Ascending aorta (tissue), 2 donors: Measurements from ENCODE around the gene SPG11. TPM values are rescaled to one million over a fixed set of nuclear protein-coding genes. Genes with fewer than 3 reads are reported as not detected.

Experiments
- DNase-seq, 2 donors: peaks; one replicate each; pipeline ENCODE4 v3.0.0-alpha.2; 2019; ENCODE audit warnings: low spot score in 2 of 2
- H3K27ac ChIP-seq, 2 donors: fragments of 200-600 bp; sonication (generic); one replicate each; pipeline ENCODE4 v1.5.1; 2016 to 2017; ENCODE audit warnings: mild to moderate bottlenecking in 1 of 2
- H3K27me3 ChIP-seq: fragments of 200-600 bp; sonication (generic); one replicate; pipeline ENCODE4 v1.5.1; 2017
- H3K36me3 ChIP-seq, 2 donors: fragments of 200-600 bp; sonication (generic); one replicate each; pipeline ENCODE4 v1.5.1; 2016
- H3K4me1 ChIP-seq, 2 donors: fragments of 200-600 bp; sonication (generic); one replicate each; pipeline ENCODE4 v1.5.1; 2016 to 2017; ENCODE audit warnings: mild to moderate bottlenecking in 1 of 2
- H3K4me3 ChIP-seq, 2 donors: fragments of 200-600 bp; sonication (generic); one replicate each; pipeline ENCODE4 v1.5.1; 2016 to 2017; ENCODE audit warnings: mild to moderate bottlenecking in 1 of 2
- H3K9me3 ChIP-seq, 2 donors: fragments of 200-600 bp; sonication (generic); one replicate each; pipeline ENCODE4 v1.5.1; 2016
- CTCF ChIP-seq, 3 experiments: fragments of 200-600 bp in 2 of 3; fragments of 450-650 bp in 1 of 3; sonication (generic) in 2 of 3; IDR thresholded peaks; one replicate each; pipeline ENCODE4 v1.5.1; 2016 to 2019; ENCODE audit warnings: antibody characterized with exemption in 3 of 3, mild to moderate bottlenecking in 1 of 3, moderate library complexity in 1 of 3
- intact Hi-C: fragments of 100-400 bp; cut with DNase I; formaldehyde crosslinking; loops from one replicate; pipeline ENCODE4 v1.15.1; 2023
- total RNA-seq: library from RNA; depleted of rRNA; stranded (reverse); fragments of >200 nt; gene quantifications from one replicate; pipeline ENCODE4 v1.1.0, GENCODE V29; 2016

The SPG11 gene
- total RNA-seq, 1 donor from 2014 or later = 21.1 TPM

DNA sequence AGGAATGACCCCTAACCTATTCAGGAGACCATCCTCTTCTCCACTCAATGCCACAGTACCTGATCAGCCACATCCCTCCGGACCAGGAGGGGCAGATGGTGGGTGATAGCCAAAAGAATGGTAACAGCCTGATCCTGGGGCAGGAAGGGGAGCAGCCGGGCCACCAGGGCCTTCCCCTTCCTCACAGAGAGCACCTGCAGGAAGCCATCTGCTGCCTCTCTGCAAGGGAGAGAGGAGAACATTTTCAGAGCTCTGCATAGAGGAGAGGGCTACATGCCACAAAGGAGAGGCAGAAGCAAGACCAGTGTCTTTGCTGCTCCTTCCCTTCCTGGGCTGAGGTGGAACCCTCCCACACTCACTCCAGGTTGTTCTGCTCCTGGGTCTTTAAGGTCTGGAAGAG is 5.5 kb upstream of the SPG11 start:
- no peak for TF ChIP-seq CTCF (IDR thresholded peaks at IDR 0.05)
- intact Hi-C loops = no loop called here
- Histone ChIP-seq H3K4me3 (no peak overlapping the region), H3K36me3 (no peaks in the 10 kb centered on the region), H3K27me3 (no peaks in the 10 kb centered on the region), H3K9me3 (no peaks in the 10 kb centered on the region), H3K4me1 (peaks cover 0 to 4% of the 10 kb centered on the region in 2 donors), H3K27ac (no peak overlapping the region)
- no peak for DNase-seq

DNA sequence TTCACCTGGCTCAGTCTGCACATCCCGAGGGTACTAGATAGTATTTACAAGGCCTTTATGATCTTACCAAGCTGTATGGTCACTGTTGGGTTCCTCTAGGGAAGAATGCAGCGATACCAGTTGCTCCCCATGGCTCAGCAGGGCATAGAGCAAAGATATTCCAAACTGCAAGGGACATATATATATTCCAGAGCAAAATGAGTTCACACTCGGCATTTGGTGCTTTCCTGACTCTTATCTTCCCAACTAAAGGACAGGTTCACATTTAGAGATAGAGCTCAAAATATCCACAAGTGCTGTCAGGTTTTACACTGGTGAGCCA is 3.5 kb upstream of the SPG11 start:
- no peak overlapping the region for H3K27ac ChIP-seq
- H3K9me3 ChIP-seq = no peaks in the 10 kb centered on the region
- no peak overlapping the region for H3K4me3 ChIP-seq
- H3K36me3 ChIP-seq = no peaks in the 10 kb centered on the region
- DNase-seq = no peak
- H3K27me3 ChIP-seq = no peaks in the 10 kb centered on the region
- intact Hi-C loops = no loop called here
- H3K4me1 ChIP-seq = peaks cover 0 to 10% of the 10 kb centered on the region in 2 donors
- TF ChIP-seq CTCF (IDR thresholded peaks at IDR 0.05) = no peak

- TF ChIP-seq CTCF (IDR thresholded peaks at IDR 0.05) = no peak
- no peaks in the 10 kb centered on the region for H3K27me3 ChIP-seq
- no peak for DNase-seq
- intact Hi-C loops = no loop called here
- no peaks in the 10 kb centered on the region for H3K9me3 ChIP-seq
- H3K36me3 ChIP-seq = no peaks in the 10 kb centered on the region
- H3K27ac ChIP-seq = no peak overlapping the region
- H3K4me1 ChIP-seq = peaks cover 0 to 13% of the 10 kb centered on the region in 2 donors
- H3K4me3 ChIP-seq = no peak overlapping the region
Measured at GRCh38 chr15:44666210-44667038, 3.0 kb upstream of the SPG11 start.

DNA sequence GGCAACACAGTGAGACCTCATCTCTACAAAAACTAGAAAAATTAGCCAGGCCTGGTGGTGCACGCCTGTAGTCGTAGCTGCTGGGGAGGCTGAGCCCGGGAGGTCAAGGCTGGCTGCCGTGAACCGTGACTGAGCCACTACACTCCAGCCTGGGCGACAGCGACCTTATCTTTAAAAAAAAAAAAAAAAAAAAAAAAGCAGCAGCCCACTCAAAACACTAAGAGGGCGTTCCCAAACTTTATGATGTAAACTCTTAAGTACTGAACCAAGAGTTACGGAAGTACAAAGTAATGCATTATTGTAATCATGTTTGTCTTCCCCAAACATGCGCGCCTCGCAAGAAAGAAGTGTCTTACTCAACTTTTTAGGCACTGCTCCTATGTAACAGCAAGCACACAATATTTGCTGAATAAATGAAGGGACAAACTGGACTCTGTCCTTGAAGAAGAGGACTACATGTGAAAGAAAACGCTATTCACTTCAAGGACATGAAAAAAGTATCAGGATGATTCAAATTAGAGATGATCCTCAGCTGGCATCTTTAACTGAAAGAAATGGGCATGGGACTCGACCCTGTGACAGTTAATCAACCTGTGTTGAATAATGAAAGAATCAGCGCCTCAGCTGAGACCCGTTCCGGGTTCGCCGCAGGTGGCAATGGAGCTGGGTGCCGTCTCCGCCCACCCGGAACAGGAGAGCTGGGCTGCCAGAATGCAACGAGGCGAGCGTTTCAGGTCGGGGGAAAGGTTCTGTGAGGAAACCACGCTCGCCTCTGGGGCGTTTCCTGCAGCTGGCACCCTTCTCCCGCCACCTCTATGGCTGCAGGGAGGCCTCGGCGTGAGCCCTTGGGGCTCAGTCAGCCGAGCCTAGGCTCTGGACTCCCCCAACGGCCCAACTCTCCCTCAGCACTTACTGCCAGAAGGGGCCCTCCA is 718 bp downstream of the SPG11 start:
- Histone ChIP-seq H3K4me1 (peaks cover 0 to 17% of the 10 kb centered on the region in 2 donors), H3K9me3 (no peaks in the 10 kb centered on the region), H3K27me3 (no peaks in the 10 kb centered on the region), H3K27ac (peak overlapping the region; percentile 96 to 98), H3K4me3 (peak overlapping the region; percentile 77 to 95), H3K36me3 (peaks cover 8 to 21% of the 10 kb centered on the region in 2 donors)
- intact Hi-C loops = loop anchor here (1.0 to 2.0 kb wide), 3 partner anchors 49 to 76 kb away; partner anchors contain the start of genes B2M and PATL2
- DNase-seq = peak; percentile 38 to 86
- no peak for TF ChIP-seq CTCF (IDR thresholded peaks at IDR 0.05)

DNA sequence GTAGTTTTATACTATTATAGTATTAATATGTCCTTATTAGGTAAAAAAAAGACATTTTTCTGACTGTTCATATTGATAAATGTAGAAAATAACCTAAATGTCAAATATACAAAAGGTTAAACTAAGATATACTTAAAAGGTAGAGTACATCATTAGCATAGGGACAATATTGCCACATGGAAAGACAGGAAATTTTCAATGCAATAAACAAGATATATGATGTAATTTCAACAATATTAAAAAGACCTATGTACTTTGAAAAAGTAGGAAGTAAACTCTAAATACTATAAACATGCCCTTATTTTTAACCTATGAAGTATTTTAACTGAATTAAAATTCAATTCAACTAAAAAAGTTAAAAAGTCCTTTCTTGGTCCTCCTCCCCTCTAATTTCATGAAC is 1.9 kb downstream of the SPG11 start:
- no peak for DNase-seq
- H3K4me3 ChIP-seq = peak overlapping the region in 1 of 2 donors; percentile 95
- H3K36me3 ChIP-seq = peaks cover 17 to 25% of the 10 kb centered on the region in 2 donors
- no peak overlapping the region for H3K27ac ChIP-seq
- TF ChIP-seq CTCF (IDR thresholded peaks at IDR 0.05) = no peak
- no peaks in the 10 kb centered on the region for H3K27me3 ChIP-seq
- H3K4me1 ChIP-seq = peaks cover 0 to 17% of the 10 kb centered on the region in 2 donors
- H3K9me3 ChIP-seq = no peaks in the 10 kb centered on the region
- intact Hi-C loops = no loop called here
